Activated CD4-positive, alpha-beta memory T cell treated with anti-CD3 and anti-CD28 coated beads for 36 hours (primary cell): ENCODE measurements around the gene CD274. TPM values are rescaled to one million over a fixed set of nuclear protein-coding genes. Genes with fewer than 3 reads are reported as not detected.
"Not testable (repeated sequence)": the region's sequence is repeated elsewhere in the genome, so short reads cannot be mapped to it uniquely, and the experiment has no call there.

Experiments
- CTCF ChIA-PET: fragments of 350-600 bp; sonication (Branson Sonifier 250); formaldehyde crosslinking; loops from one replicate; lab custom pipeline; 2021; ENCODE audit warnings: antibody characterized with exemption, inconsistent platforms; lab: Charles Lee
- POLR2A ChIA-PET: fragments of 350-600 bp; sonication (Branson Sonifier 250); formaldehyde crosslinking; loops from one replicate; lab custom pipeline; 2021; ENCODE audit warnings: antibody characterized with exemption; lab: Charles Lee
- DNase-seq: peaks from one replicate; pipeline ENCODE4 v3.0.0-alpha.2; 2020
- H3K27ac Mint-ChIP-seq: one replicate; pipeline ENCODE4 v1.8.0; 2021; ENCODE audit warnings: mixed read lengths
- H3K27me3 Mint-ChIP-seq: one replicate; pipeline ENCODE4 v1.8.0; 2021; ENCODE audit warnings: mixed read lengths
- H3K36me3 Mint-ChIP-seq: one replicate; pipeline ENCODE4 v1.8.0; 2021; ENCODE audit warnings: mixed read lengths
- H3K4me1 Mint-ChIP-seq: one replicate; pipeline ENCODE4 v1.8.0; 2021; ENCODE audit warnings: low read depth, mixed read lengths
- H3K4me3 Mint-ChIP-seq: one replicate; pipeline ENCODE4 v1.8.0; 2021; ENCODE audit warnings: mild to moderate bottlenecking, mixed read lengths
- H3K9me3 Mint-ChIP-seq: one replicate; pipeline ENCODE4 v1.8.0; 2021; ENCODE audit warnings: mixed read lengths
- intact Hi-C: fragments of 100-400 bp; cut with micrococcal nuclease; formaldehyde crosslinking; loops from one replicate; pipeline ENCODE4 v1.15.1; 2023
- total RNA-seq, 2 experiments: library from RNA; stranded (reverse); gene quantifications; one replicate each; pipeline ENCODE4 v1.2.3, GENCODE V29; 2021

The CD274 gene
- total RNA-seq, 2 experiments from 2014 or later = 28.3 to 32.4 TPM

GRCh38 chr9:5466766-5467165 is 16.4 kb downstream of the CD274 start:
- ChIA-PET CTCF (interaction anchor here (1.0 to 1.6 kb wide), 3 partner anchors 123 to 141 kb away, joined by 3 to 4 read pairs (median 3); no protein-coding TSS in a partner anchor), POLR2A (no interaction called here)
- intact Hi-C loops = no loop called here
- no peak for DNase-seq
- H3K36me3 Mint-ChIP-seq = peaks cover 69% of the 10 kb centered on the region
- H3K9me3 Mint-ChIP-seq = no peaks in the 10 kb centered on the region
- no peak overlapping the region for H3K27ac Mint-ChIP-seq
- no peaks in the 10 kb centered on the region for H3K27me3 Mint-ChIP-seq
- H3K4me3 Mint-ChIP-seq = no peak overlapping the region
- H3K4me1 Mint-ChIP-seq = peaks cover 42% of the 10 kb centered on the region

GRCh38 chr9:5468850-5469249 is 18.5 kb downstream of the CD274 start:
- Mint-ChIP-seq H3K9me3 (no peaks in the 10 kb centered on the region), H3K4me3 (no peak overlapping the region), H3K36me3 (peaks cover 54% of the 10 kb centered on the region), H3K27me3 (no peaks in the 10 kb centered on the region), H3K27ac (no peak overlapping the region), H3K4me1 (peaks cover 32% of the 10 kb centered on the region)
- DNase-seq = no peak
- ChIA-PET POLR2A (interaction anchor here (0.6 kb wide), 1 partner anchor 17 kb away, joined by 3 read pairs; no protein-coding TSS in a partner anchor), CTCF (no interaction called here)
- intact Hi-C loops = loop anchor here (1.0 kb wide), 1 partner anchor 10 kb away; no protein-coding TSS in a partner anchor

GRCh38 chr9:5470122-5470521 is 19.8 kb downstream of the CD274 start:
- POLR2A ChIA-PET = no interaction called here
- peaks cover 34% of the 10 kb centered on the region for H3K4me1 Mint-ChIP-seq
- H3K27me3 Mint-ChIP-seq = peaks cover 1% of the 10 kb centered on the region
- H3K36me3 Mint-ChIP-seq = peaks cover 49% of the 10 kb centered on the region
- H3K27ac Mint-ChIP-seq = no peak overlapping the region
- intact Hi-C loops = no loop called here
- DNase-seq = no peak
- no peak overlapping the region for H3K4me3 Mint-ChIP-seq
- CTCF ChIA-PET = no interaction called here
- peaks cover 4% of the 10 kb centered on the region for H3K9me3 Mint-ChIP-seq

- no peak overlapping the region for H3K4me3 Mint-ChIP-seq
- H3K4me1 Mint-ChIP-seq = peaks cover 30% of the 10 kb centered on the region
- POLR2A ChIA-PET = no interaction called here
- CTCF ChIA-PET = interaction anchor here (1.2 kb wide), 1 partner anchor 119 kb away, joined by 4 read pairs; no protein-coding TSS in a partner anchor
- DNase-seq = no peak
- peaks cover 47% of the 10 kb centered on the region for H3K36me3 Mint-ChIP-seq
- H3K27me3 Mint-ChIP-seq = peaks cover 1% of the 10 kb centered on the region
- H3K9me3 Mint-ChIP-seq = peaks cover 8% of the 10 kb centered on the region
- intact Hi-C loops = no loop called here
- peak overlapping the region; percentile 14 for H3K27ac Mint-ChIP-seq
Observed at GRCh38 chr9:5470816-5471215, 20.5 kb downstream of the CD274 start.

- H3K4me3 Mint-ChIP-seq, H3K27me3 Mint-ChIP-seq, DNase-seq, intact Hi-C loops, CTCF ChIA-PET, POLR2A ChIA-PET, H3K27ac Mint-ChIP-seq: not testable (repeated sequence)
- peaks cover 31% of the 10 kb centered on the region for H3K4me1 Mint-ChIP-seq
- H3K9me3 Mint-ChIP-seq = peaks cover 12% of the 10 kb centered on the region
- H3K36me3 Mint-ChIP-seq = peaks cover 17% of the 10 kb centered on the region
Observed at GRCh38 chr9:5475611-5476010, 25.3 kb downstream of the CD274 start.

GRCh38 chr9:5478206-5478605 is 27.9 kb downstream of the CD274 start:
- CTCF ChIA-PET = interaction anchor here (1.3 to 1.4 kb wide), 2 partner anchors 28 to 54 kb away, joined by 3 to 4 read pairs; partner anchors contain the start of gene CD274
- peaks cover 1% of the 10 kb centered on the region for H3K27me3 Mint-ChIP-seq
- intact Hi-C loops = no loop called here
- DNase-seq = peak; percentile 55
- no peak overlapping the region for H3K27ac Mint-ChIP-seq
- POLR2A ChIA-PET = no interaction called here
- peaks cover 27% of the 10 kb centered on the region for H3K4me1 Mint-ChIP-seq
- H3K36me3 Mint-ChIP-seq = peaks cover 17% of the 10 kb centered on the region
- peaks cover 12% of the 10 kb centered on the region for H3K9me3 Mint-ChIP-seq
- no peak overlapping the region for H3K4me3 Mint-ChIP-seq

GRCh38 chr9:5479994-5480694 is 29.8 kb downstream of the CD274 start:
- Mint-ChIP-seq H3K27me3 (no peaks in the 10 kb centered on the region), H3K36me3 (peaks cover 12% of the 10 kb centered on the region), H3K4me3 (no peak overlapping the region), H3K27ac (no peak overlapping the region), H3K4me1 (peaks cover 21% of the 10 kb centered on the region), H3K9me3 (peaks cover 8% of the 10 kb centered on the region)
- intact Hi-C loops = loop anchor here (1.0 kb wide), 2 partner anchors 13 to 30 kb away; partner anchors contain the start of gene PDCD1LG2
- CTCF ChIA-PET = interaction anchor here (0.5 to 1.3 kb wide), 3 partner anchors 60 to 294 kb away, joined by 3 to 4 read pairs (median 3); no protein-coding TSS in a partner anchor
- POLR2A ChIA-PET = interaction anchor here (0.6 to 1.6 kb wide), 3 partner anchors 14 to 30 kb away, joined by 3 to 5 read pairs (median 4); partner anchors contain the start of gene PDCD1LG2
- no peak for DNase-seq

- Mint-ChIP-seq H3K4me1 (peaks cover 21% of the 10 kb centered on the region), H3K4me3 (no peak overlapping the region), H3K36me3 (peaks cover 8% of the 10 kb centered on the region), H3K27ac (no peak overlapping the region), H3K9me3 (peaks cover 4% of the 10 kb centered on the region), H3K27me3 (no peaks in the 10 kb centered on the region)
- intact Hi-C loops = loop anchor here (1.0 kb wide), 2 partner anchors 12 to 29 kb away; partner anchors contain the start of gene PDCD1LG2
- DNase-seq = no peak
- ChIA-PET CTCF (interaction anchor here (0.5 to 1.3 kb wide), 3 partner anchors 12 to 295 kb away, joined by 3 read pairs; no protein-coding TSS in a partner anchor), POLR2A (no interaction called here)
Observed at GRCh38 chr9:5480919-5481318, 30.6 kb downstream of the CD274 start.

- ChIA-PET CTCF (interaction anchor here (1.0 kb wide), 1 partner anchor 12 kb away, joined by 3 read pairs; no protein-coding TSS in a partner anchor), POLR2A (no interaction called here)
- no peak overlapping the region for H3K4me3 Mint-ChIP-seq
- intact Hi-C loops = no loop called here
- no peaks in the 10 kb centered on the region for H3K27me3 Mint-ChIP-seq
- peaks cover 2% of the 10 kb centered on the region for H3K36me3 Mint-ChIP-seq
- DNase-seq = no peak
- peaks cover under 1% of the 10 kb centered on the region for H3K9me3 Mint-ChIP-seq
- H3K27ac Mint-ChIP-seq = no peak overlapping the region
- H3K4me1 Mint-ChIP-seq = peaks cover 21% of the 10 kb centered on the region
Observed at GRCh38 chr9:5481322-5482040, 31.1 kb downstream of the CD274 start.

GRCh38 chr9:5482194-5482593 is 31.9 kb downstream of the CD274 start:
- no peak for DNase-seq
- peaks cover 21% of the 10 kb centered on the region for H3K4me1 Mint-ChIP-seq
- ChIA-PET POLR2A (no interaction called here), CTCF (no interaction called here)
- no peaks in the 10 kb centered on the region for H3K27me3 Mint-ChIP-seq
- H3K4me3 Mint-ChIP-seq = no peak overlapping the region
- H3K9me3 Mint-ChIP-seq = no peaks in the 10 kb centered on the region
- intact Hi-C loops = no loop called here
- H3K36me3 Mint-ChIP-seq = no peaks in the 10 kb centered on the region
- no peak overlapping the region for H3K27ac Mint-ChIP-seq

- Mint-ChIP-seq H3K27me3 (no peaks in the 10 kb centered on the region), H3K4me3 (no peak overlapping the region), H3K36me3 (no peaks in the 10 kb centered on the region), H3K4me1 (peaks cover 17% of the 10 kb centered on the region), H3K9me3 (no peaks in the 10 kb centered on the region), H3K27ac (no peak overlapping the region)
- ChIA-PET POLR2A (no interaction called here), CTCF (no interaction called here)
- intact Hi-C loops = no loop called here
- DNase-seq = no peak
Observed at GRCh38 chr9:5483306-5483705, 33.0 kb downstream of the CD274 start.
